PC-9 (cell line): ENCODE results near the gene HSD17B2. TPM values are rescaled to one million over a fixed set of nuclear protein-coding genes. Genes with fewer than 3 reads are reported as not detected.

Experiments
- BruUV-seq: library from RNA; stranded (reverse); fragments of 400-500 nt; replicated peaks from 2 replicates; lab custom pipeline; 2021; lab: Mats Ljungman, UMichigan
- CTCF ChIA-PET: fragments of 300-600 bp; sonication (Branson Sonifier 250); formaldehyde crosslinking; loops from one replicate; lab custom pipeline; 2022; ENCODE audit warnings: antibody characterized with exemption; lab: Charles Lee
- POLR2A ChIA-PET: fragments of 300-600 bp; sonication (Branson Sonifier 250); formaldehyde crosslinking; loops from one replicate; lab custom pipeline; 2022; ENCODE audit warnings: antibody characterized with exemption; ENCODE audit not compliant: unreplicated experiment; lab: Charles Lee
- DNase-seq, 2 experiments: peaks; one replicate each; pipeline versions ENCODE4 v3.0.0 to v3.0.0-alpha.2; 2015 to 2022; ENCODE audit warnings: mixed read lengths in 1 of 2
- H2AFZ ChIP-seq: fragments of 200-600 bp; sonication (generic); 2 replicates; pipeline ENCODE4 v1.8.1; 2017; ENCODE audit warnings: antibody characterized with exemption
- H3F3A ChIP-seq: fragments of 200-600 bp; sonication (generic); 2 replicates; pipeline ENCODE4 v1.8.1; 2017; ENCODE audit warnings: antibody characterized with exemption, mild to moderate bottlenecking, low read depth; ENCODE audit not compliant: insufficient read depth
- H3K27ac ChIP-seq: fragments of 200-600 bp; sonication (generic); 2 replicates; pipeline ENCODE4 v1.6.1; 2016; ENCODE audit warnings: mixed run types
- H3K27me3 ChIP-seq: fragments of 200-600 bp; sonication (generic); 2 replicates; pipeline ENCODE4 v1.6.1; 2016; ENCODE audit warnings: low read depth, mixed run types; ENCODE audit not compliant: insufficient read depth
- H3K36me3 ChIP-seq: fragments of 200-600 bp; sonication (generic); 2 replicates; pipeline ENCODE4 v1.6.1; 2016; ENCODE audit warnings: low read depth, mixed run types
- H3K4me1 ChIP-seq: fragments of 200-600 bp; sonication (generic); replicated peaks from 2 replicates; pipeline ENCODE4 v1.6.1; 2016; ENCODE audit warnings: mixed run types; ENCODE audit not compliant: insufficient read depth
- H3K4me2 ChIP-seq: fragments of 200-600 bp; sonication (generic); 2 replicates; pipeline ENCODE4 v1.6.1; 2017; ENCODE audit warnings: mixed run types
- H3K4me3 ChIP-seq: fragments of 200-600 bp; sonication (generic); 2 replicates; pipeline ENCODE4 v1.6.1; 2016; ENCODE audit warnings: mixed run types
- H3K79me2 ChIP-seq: fragments of 200-600 bp; sonication (generic); 2 replicates; pipeline ENCODE4 v1.6.1; 2017; ENCODE audit warnings: low read depth, mixed run types
- H3K9me2 ChIP-seq: fragments of 200-600 bp; sonication (generic); 2 replicates; pipeline ENCODE4 v1.8.1; 2017; ENCODE audit warnings: mild to moderate bottlenecking; ENCODE audit not compliant: insufficient read depth
- H3K9me3 ChIP-seq: fragments of 200-600 bp; sonication (generic); 2 replicates; pipeline ENCODE4 v1.8.1; 2016; ENCODE audit warnings: low read depth; ENCODE audit not compliant: insufficient read depth
- H4K20me1 ChIP-seq: fragments of 200-600 bp; sonication (generic); 2 replicates; pipeline ENCODE4 v1.8.1; 2017; ENCODE audit not compliant: insufficient read depth
- EZH2 ChIP-seq: fragments of 200-600 bp; sonication (generic); IDR thresholded peaks from 2 replicates; pipeline ENCODE4 v1.8.0; 2017; ENCODE audit warnings: antibody characterized with exemption, low read depth
- intact Hi-C: fragments of 100-400 bp; cut with micrococcal nuclease; formaldehyde crosslinking; loops from one replicate; pipeline ENCODE4 v1.10.0; 2022; ENCODE audit not compliant: unreplicated experiment
- total RNA-seq: library from RNA; stranded (reverse); gene quantifications from 2 replicates; pipeline ENCODE4 v1.2.3, GENCODE V29; 2021
- TF ChIP-seq, protein P1 (sequence below): fragments of 200-600 bp; sonication (generic); conservative IDR thresholded peaks from 2 replicates; pipeline ENCODE4 v1.6.1; 2017; ENCODE audit warnings: mixed run types, antibody characterized with exemption, mild to moderate bottlenecking, moderate library complexity

Gene HSD17B2
- total RNA-seq, 1 experiment from 2014 or later = not detected

GRCh38 chr16:82116535-82116934, 81.5 kb downstream of the HSD17B2 start:
- no TSS peak for BruUV-seq
- Histone ChIP-seq H3K27me3 (peaks cover 8% of the 10 kb centered on the region; the same call in 1 of the 2 replicates), H2AFZ (no peak overlapping the region)

GRCh38 chr16:82118749-82119148, 83.7 kb downstream of the HSD17B2 start:
- Histone ChIP-seq H3K9me2 (no peaks in the 10 kb centered on the region; the same call in 1 of the 2 replicates), H3K4me1 (no peaks in the 10 kb centered on the region), H4K20me1 (no peaks in the 10 kb centered on the region), H3F3A (no peaks in the 10 kb centered on the region), H3K4me2 (no peak overlapping the region), H3K27me3 (peaks cover 8% of the 10 kb centered on the region; the same call in 1 of the 2 replicates), H3K9me3 (no peaks in the 10 kb centered on the region), H3K27ac (no peak overlapping the region), H2AFZ (no peak overlapping the region), H3K79me2 (no peaks in the 10 kb centered on the region), H3K4me3 (no peak overlapping the region), H3K36me3 (no peaks in the 10 kb centered on the region)
- DNase-seq = no peak
- POLR2A ChIA-PET = no interaction called here
- TF ChIP-seq EZH2 = no peak
- TF ChIP-seq, protein P1, sequence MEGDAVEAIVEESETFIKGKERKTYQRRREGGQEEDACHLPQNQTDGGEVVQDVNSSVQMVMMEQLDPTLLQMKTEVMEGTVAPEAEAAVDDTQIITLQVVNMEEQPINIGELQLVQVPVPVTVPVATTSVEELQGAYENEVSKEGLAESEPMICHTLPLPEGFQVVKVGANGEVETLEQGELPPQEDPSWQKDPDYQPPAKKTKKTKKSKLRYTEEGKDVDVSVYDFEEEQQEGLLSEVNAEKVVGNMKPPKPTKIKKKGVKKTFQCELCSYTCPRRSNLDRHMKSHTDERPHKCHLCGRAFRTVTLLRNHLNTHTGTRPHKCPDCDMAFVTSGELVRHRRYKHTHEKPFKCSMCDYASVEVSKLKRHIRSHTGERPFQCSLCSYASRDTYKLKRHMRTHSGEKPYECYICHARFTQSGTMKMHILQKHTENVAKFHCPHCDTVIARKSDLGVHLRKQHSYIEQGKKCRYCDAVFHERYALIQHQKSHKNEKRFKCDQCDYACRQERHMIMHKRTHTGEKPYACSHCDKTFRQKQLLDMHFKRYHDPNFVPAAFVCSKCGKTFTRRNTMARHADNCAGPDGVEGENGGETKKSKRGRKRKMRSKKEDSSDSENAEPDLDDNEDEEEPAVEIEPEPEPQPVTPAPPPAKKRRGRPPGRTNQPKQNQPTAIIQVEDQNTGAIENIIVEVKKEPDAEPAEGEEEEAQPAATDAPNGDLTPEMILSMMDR = no peak
- CTCF ChIA-PET = no interaction called here
- BruUV-seq = no TSS peak
- intact Hi-C loops = no loop called here

More at GRCh38 chr16:82116535-82116934, 81.5 kb downstream of the HSD17B2 start:
- H3K4me3 ChIP-seq = no peak overlapping the region
- H3F3A ChIP-seq = no peaks in the 10 kb centered on the region
- no peaks in the 10 kb centered on the region for H3K4me1 ChIP-seq
- H3K27ac ChIP-seq = no peak overlapping the region
- ChIA-PET CTCF (no interaction called here), POLR2A (no interaction called here)
- intact Hi-C loops = no loop called here
- no peak for DNase-seq
- H3K79me2 ChIP-seq = no peaks in the 10 kb centered on the region
- H3K9me3 ChIP-seq = no peaks in the 10 kb centered on the region
- H3K9me2 ChIP-seq = no peaks in the 10 kb centered on the region; the same call in 1 of the 2 replicates
- no peaks in the 10 kb centered on the region for H3K36me3 ChIP-seq
- H4K20me1 ChIP-seq = no peaks in the 10 kb centered on the region
- no peak overlapping the region for H3K4me2 ChIP-seq
- TF ChIP-seq EZH2 = no peak
- TF ChIP-seq, protein P1 = no peak

DNA sequence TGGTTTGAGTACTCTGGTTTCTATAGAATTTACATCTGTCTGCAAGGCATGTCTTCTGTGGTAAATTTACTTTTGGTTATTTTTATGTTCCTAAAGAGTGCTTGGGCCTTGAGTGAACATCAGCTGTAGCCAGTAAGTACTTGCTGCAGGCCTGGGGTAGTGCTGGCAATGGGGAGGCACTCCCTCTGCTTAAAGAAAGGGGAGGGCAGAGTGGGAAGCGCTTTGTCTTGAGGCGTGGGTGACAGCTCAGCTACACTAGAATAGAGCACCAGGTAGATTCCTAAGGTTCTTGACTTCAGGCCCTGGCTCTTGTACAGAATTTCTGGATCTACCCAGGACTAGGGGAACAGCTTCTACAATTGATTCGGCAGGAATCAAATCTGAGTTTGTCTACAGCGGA, 84.4 kb downstream of the HSD17B2 start:
- Histone ChIP-seq H3K4me1 (no peaks in the 10 kb centered on the region), H3F3A (no peaks in the 10 kb centered on the region), H3K36me3 (no peaks in the 10 kb centered on the region), H3K27ac (no peak overlapping the region), H2AFZ (no peak overlapping the region), H3K4me3 (no peak overlapping the region), H4K20me1 (no peaks in the 10 kb centered on the region), H3K9me2 (no peaks in the 10 kb centered on the region; the same call in none of the 2 replicates), H3K79me2 (no peaks in the 10 kb centered on the region), H3K9me3 (0 out of 2 replicates have a peak, but pooled peaks cover under 1% of the 10 kb centered on the region), H3K4me2 (no peak overlapping the region), H3K27me3 (peaks cover 8% of the 10 kb centered on the region; the same call in 1 of the 2 replicates)
- ChIA-PET POLR2A (no interaction called here), CTCF (no interaction called here)
- BruUV-seq = no TSS peak
- TF ChIP-seq EZH2 = no peak
- TF ChIP-seq, protein P1 = no peak
- DNase-seq = no peak
- intact Hi-C loops = no loop called here
